GM21619 (cell line): Measurements from ENCODE around the gene ERAP2.
"Not testable (repeated sequence)": the region's sequence is repeated elsewhere in the genome, so short reads cannot be mapped to it uniquely, and the experiment has no call there.

ENCODE experiments used
- ATAC-seq: cut with Tn5 transposase; IDR thresholded peaks from one replicate; pipeline ENCODE4 v1.9.1; 2021; ENCODE audit not compliant: unreplicated experiment

The ERAP2 gene, protein sequence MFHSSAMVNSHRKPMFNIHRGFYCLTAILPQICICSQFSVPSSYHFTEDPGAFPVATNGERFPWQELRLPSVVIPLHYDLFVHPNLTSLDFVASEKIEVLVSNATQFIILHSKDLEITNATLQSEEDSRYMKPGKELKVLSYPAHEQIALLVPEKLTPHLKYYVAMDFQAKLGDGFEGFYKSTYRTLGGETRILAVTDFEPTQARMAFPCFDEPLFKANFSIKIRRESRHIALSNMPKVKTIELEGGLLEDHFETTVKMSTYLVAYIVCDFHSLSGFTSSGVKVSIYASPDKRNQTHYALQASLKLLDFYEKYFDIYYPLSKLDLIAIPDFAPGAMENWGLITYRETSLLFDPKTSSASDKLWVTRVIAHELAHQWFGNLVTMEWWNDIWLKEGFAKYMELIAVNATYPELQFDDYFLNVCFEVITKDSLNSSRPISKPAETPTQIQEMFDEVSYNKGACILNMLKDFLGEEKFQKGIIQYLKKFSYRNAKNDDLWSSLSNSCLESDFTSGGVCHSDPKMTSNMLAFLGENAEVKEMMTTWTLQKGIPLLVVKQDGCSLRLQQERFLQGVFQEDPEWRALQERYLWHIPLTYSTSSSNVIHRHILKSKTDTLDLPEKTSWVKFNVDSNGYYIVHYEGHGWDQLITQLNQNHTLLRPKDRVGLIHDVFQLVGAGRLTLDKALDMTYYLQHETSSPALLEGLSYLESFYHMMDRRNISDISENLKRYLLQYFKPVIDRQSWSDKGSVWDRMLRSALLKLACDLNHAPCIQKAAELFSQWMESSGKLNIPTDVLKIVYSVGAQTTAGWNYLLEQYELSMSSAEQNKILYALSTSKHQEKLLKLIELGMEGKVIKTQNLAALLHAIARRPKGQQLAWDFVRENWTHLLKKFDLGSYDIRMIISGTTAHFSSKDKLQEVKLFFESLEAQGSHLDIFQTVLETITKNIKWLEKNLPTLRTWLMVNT

DNA sequence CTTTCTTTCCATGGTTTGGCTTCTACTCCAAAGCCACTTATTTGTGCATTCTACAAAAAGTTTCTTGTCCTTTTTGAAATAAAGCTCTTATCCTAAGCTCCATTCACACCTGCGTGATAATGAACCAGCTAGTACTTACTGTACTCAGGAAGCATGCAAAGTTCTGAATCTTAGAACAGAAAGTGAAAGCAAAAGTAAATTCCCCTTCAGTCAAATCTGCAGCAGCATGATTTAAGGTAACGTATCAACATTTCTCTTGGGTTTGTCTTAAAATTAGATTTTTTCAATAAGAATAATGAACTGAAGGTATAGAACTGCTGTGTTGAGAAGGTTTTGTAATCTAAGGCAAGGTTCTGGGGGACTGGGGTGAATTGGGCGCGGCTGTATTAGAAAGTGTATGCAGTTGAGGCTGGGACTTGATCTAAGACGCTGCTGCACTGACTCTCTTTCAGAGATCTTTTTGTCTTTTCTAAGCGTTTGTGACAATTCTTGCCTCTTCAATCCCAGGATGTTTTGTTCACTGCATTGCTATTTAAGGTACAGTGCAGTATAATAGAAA lies at the start of gene ERAP2:
Gene ERAP2 (plus strand): TSS at position 209 of the 559 bp plus-strand sequence. CDS start 3,186 bp downstream, outside the sequence.
- peak; percentile 51 for ATAC-seq

DNA sequence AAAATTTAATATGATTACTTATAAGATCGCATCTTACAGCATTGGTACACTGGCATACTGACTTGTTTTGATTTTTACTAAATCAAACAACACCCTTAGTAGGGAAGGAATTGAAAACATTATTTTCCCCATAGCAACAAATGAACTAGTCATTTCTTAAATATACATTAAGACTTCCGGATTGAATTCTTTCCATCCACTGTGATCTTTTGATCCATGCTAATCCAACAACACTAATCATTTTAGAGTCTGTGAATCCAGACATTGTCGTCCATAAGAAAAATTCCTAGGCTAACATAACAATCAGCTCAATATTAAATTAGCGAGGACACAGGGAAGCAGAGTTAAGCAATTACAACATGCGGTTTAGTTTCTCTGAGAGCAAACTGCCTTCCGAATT lies 47.0 kb upstream of the ERAP2 start:
- no peak for ATAC-seq

DNA sequence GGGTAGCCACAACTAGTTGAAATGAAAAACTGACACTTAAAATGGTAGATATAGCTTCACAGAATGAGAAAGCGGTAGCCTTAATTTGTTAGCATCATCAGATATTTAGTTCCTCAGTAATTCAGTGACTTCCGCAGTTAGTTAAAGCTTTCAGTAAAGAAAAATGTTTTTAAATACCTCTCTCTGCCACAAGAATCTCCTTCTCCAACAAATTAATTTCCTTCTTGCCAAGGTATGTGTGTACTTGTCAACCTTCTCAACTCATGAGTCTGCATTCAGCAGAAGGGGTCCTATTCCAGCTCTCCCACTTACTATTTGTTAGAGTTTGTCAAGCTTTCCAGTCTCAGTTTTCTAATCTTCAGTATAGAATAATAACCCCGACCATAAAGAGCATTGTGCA lies 42.3 kb upstream of the ERAP2 start:
- ATAC-seq, result no peak

DNA sequence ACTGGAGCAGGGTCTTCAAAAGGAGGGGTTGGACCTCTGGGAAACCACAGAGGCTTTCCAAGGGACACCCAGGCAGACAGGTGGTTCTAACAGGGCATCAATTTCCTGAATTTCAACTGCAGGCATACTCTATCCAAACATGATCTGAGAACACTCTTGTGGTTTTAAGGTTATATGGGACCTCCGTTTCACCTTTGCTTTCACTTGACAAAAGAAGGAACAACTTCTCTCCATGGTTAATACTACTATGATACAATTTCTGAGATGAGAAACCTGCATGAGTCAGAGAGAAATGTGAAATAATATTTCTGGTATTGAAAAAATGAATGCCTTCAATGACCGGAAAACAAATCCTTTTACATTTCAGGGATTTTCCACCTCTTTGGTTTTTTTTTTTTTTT lies 40.5 kb upstream of the ERAP2 start:
- ATAC-seq, result no peak

DNA sequence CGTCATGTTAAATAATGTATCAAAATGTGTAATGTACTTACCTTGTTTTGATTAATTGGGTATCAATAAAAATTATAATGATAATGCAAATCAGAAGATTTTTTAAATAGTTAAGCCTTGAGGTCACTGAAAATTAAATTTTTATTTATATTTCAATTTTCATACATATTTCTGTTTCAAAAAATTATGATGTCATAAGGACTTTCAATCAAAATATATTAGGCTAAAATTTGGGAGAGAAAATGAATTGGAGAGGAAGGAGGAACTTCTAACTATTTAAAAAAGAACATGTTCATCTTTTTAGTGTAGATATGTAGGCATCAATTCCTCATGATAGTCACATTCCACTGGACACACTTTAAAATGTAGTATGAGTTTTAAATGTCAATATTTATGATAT lies 39.5 kb upstream of the ERAP2 start:
- ATAC-seq, result no peak

DNA sequence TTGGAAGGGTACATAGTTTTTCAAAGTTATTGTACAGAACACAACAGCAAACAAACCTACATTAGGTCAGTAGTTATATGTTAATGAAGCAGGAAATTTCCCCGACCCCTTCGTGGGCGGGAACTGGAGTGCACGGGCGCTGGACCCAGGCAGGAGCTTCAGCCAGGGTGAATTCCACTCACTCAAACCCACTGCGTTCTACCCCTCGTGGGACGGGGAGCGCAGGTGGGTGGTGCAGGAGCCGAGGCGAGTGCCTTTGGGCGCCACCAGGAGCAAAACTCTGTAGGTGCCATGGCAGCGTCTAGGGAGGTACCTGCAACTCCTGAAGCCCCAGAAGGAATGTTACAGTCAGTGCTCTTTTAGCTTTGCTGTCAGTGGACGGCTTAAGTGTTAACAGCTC lies 39.0 kb upstream of the ERAP2 start:
- ATAC-seq, result no peak

DNA sequence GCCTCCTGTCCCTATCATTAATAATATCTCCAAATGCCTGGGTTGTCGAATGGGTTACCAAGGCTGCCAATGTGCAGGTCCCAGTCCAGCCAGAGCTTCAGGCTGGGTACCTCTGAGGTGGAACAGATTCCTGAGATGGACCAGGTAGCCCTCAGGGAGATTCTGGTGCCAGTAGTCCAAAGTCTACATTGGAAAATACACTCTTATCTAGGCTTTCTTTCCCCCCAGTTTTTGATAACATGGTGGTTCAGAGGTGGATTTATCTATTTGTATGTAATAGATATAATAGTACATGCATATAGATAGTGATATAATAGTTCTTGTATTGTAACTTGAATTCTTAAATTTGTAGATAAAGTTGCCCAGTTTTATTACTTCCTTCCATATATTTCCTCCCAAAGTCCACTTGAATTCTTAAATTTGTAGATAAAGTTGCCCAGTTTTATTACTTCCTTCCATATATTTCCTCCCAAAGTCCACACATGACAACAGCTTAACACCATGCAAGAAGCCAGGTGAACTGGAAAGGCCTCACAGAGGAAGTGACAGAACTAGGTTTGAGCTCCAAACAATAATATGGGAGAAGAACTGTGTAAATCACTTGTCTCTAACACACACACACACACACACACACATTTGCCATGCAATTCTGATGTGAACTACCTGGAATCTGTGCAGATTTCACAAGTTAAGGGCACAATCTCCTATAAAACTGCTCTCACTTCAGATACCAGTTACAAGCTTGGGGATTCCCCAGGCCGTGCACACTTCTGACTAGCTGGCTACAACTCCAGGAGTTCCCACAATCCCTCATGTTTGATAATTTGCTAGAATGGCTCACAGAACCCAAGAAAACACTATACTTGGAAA lies 37.9 kb upstream of the ERAP2 start:
- no peak for ATAC-seq

DNA sequence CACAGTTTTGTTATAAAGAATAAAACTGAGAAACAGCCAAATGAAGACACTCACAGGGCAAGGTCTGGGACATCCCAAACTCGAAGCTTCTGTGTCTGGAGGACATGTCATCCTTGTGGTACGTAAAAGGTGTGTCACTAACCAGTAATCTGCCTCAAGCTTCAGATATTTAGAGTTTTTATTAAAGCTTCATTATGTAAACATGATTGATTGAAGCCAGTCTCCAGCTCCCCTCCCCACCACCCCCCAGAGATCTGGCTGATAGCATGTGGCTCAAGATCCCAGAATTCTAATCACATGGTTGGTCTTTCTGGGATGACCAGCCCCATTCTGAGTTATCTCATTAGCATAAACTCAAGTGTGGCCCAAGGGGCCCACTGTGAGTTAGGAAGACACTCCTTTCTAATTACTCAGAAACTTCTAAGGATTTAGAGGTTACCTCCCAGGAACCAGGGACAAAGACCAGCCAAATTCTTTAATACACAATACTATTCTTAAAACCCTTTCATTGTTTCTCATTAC lies 37.2 kb upstream of the ERAP2 start:
- ATAC-seq, result no peak

DNA sequence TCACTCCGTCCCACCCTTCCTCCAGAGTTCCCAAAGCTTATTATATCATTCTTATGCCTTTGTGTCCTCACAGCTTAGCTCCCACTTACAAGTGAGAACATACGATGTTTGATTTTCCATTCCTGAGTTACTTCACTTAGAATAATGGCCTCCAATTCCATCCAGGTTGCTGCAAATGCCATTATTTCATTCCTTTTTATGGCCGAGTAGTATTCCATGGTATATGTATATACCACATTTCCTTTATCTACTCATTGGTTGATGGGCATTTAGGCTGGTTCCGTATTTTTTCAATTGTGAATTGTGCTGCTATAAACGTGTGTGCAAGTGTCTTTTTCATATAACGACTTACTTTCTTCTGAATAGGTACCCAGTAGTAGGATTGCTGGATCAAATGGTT lies 34.4 kb upstream of the ERAP2 start:
- ATAC-seq, result not testable (repeated sequence)

DNA sequence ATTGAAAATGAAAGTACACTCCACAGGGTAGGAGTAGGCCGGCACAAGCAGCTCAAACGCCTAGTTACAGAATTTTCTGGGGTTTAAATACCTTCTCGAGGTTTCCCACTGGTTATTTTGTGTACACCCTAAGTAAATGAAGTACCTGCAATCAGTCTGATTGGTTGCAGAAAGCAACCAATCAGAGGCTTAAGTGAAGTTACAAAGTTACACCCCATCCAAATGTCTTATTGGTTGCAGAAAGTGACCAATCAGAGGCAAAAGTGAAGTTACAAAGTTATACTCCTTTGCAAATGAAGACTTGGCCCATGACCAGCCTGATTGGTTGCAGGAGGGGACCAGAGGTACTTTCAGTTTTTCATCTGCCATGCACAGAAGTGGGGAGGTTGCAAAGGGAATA lies 33.2 kb upstream of the ERAP2 start:
- ATAC-seq, result no peak

DNA sequence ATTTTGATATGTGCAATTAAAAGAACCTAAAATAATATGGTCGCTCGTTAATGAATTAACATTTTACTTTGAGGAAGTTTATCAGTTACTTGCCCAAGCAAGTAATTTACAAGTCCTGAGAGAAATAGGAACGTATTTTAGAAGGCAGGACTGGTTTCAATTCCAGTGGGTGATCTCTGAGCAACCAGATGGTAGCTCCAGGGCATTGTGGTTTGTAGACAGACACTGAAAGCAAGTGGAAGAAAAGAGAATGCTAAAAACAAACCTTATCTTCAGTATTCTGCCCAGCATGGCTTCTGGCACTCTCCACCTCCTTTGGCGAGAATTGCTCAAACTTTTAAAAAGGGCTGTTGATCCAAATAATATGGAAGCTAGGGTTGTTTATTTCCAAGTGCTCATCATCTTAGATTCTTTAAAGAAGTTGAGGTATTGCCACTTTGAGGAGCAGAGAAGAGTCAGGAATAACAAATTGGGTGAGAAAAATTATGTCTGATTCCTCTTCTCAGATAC lies 31.8 kb upstream of the ERAP2 start:
- no peak for ATAC-seq

DNA sequence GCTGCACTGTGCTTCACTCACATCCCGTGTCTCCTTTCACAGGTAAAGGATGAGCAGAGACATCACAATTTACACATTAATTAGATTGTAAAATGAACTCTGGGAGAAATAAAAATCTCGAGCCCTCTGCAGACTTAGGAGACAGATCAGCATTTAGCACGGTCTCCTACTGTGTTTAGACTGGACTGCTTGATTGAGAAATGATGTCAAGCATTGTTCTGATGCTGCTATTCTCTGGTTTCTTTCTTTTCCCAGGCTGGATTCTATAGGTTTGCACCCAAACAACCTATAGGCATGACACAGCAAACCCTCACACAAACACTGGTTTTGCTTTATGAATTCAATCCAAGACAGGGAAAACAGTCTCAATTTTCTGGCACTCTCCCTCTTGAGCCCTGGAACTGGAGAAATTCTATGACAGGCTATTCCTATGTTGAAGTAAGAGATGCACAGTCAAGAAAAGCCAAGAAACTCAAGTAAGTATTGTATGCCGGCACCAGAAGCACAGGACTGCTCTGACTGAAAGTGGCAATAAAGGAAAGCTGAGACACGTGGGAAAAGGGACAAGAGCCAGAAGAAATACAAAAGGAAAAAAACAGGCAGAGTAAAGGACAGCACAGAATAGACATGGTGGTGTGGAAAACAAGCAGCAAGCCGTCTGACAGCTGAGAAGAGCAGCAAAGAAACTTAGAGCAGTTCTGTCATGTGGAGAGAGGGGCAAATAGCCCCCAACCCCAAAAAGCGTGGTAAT lies 24.8 kb upstream of the ERAP2 start:
- no peak for ATAC-seq

DNA sequence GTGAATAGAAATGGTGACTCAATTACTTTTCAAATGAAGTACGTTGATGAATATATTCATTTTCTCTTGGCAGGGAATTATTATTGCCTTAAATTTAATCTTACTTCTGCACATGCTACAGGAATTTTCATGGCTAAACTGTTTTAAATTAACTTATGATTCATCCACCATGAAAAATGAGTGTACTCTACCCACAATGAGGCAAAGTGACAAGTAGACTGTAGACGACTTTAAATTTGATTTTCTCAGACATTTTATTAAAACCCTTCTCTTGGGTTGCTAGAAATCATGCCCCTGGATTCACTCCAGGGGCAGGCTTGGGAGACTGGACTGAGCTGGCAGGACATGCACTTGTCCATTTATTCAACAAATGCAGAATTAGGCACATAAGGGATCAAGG lies 23.5 kb upstream of the ERAP2 start:
- no peak for ATAC-seq

DNA sequence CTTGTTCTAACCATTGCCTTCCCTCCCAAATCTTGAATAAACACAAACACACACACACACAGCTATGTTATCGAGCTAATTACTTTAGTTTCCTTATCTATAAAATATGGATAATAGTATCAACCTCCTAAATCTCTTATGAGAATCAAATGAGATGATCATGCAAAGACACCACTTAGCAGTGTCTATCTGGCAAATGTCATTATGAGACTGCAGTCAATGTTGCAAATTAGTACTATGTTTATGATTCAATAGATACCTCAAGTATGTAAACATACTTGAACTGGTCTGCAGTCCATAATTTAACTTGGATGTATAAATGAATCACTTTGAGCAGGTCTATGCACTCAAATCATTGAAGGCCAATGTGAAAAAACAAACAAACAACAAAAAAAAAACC lies 22.2 kb upstream of the ERAP2 start:
- no peak for ATAC-seq

DNA sequence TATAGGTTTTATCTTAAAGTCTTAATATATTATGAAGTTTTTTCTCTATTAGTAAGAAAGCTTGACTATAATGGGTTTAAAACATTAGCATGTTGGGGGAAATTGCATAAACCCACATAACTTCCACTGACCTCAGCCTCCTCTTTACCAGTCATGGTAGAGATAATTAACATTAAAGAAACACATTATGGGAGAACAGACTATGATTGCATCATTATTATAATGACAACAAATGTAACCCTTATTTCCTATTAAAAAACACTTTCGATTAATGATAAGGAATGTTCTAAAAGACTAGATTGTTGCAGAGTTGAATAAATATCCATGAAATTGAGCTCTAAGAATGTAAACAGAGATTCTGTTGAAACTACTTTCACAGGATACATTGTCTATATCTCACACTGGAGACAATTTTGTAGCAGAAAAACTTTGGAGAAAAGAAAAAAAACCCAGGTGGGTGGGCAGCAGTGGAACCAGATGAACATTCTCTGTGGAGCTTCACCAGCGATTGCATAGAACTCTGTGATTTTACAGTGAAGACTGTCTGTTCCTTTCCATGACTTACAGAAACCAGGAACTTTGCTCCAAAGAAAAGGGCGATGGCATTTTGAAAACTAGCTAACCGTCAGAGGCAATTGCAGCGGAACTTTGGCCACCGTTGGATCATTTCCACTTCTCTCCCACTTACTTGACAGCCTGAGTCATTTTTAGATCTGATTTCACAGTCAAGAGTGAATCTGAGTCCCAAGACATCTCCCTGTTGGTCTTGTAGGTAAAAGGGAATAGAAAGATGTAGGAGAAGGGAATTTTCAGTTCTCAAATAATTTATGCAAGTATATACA lies 21.0 kb upstream of the ERAP2 start:
- ATAC-seq, result no peak

DNA sequence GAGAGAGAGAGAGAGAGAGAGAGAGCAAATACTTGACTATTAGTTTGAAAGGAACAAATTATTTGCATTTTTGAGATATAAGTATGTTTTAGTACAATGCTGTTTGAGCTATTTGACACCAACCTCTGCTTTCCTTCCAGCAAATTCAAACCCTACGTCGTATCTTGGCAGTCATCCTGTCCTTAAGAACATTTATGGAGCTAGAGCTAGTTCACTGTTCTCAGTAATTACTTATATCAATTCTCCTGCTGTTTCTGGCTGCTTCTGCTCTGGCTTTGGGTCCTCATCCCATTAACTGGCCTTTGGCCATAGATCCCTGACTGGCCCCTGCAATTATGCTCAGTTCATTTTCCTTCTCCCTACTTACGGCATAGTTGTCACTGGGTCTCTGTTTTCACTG lies 19.9 kb upstream of the ERAP2 start:
- no peak for ATAC-seq

DNA sequence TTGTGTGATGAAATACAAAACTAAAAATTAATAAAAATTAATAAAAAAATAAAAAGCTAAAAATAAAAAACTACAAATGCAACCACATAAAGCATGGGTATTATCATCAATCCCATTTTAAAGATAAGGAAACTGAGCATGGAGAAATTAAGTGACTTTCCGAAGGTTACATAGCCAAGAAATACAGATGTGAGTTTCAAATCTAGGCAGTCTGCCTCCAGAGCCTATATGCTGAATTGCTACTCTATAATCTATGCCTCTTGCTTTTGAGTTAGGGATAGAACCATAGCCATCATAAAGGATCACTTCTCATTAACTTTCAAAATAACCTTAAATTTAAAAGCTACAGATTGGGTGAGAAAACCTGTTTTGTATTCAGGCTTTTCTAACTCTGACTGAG lies 18.8 kb upstream of the ERAP2 start:
- ATAC-seq, result no peak

DNA sequence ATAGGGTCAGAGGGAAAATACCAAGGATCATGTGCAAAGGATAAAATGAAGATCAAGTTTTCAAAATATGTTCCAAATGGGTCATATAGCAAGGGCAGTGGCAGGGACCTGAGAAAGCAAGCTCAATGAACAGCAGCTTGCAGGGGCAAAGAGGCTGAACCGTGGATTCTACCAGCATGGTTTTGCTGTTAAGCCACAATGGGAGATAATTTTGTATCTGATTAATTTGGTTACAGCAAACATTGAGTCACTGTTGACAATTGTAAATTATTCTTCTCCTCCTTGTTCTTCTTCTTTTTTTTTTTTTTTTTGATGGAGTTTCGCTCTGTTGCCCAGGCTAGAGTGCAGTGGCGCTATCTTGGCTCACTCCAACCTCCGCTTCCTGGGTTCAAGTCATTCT lies 18.4 kb upstream of the ERAP2 start:
- ATAC-seq, result no peak

DNA sequence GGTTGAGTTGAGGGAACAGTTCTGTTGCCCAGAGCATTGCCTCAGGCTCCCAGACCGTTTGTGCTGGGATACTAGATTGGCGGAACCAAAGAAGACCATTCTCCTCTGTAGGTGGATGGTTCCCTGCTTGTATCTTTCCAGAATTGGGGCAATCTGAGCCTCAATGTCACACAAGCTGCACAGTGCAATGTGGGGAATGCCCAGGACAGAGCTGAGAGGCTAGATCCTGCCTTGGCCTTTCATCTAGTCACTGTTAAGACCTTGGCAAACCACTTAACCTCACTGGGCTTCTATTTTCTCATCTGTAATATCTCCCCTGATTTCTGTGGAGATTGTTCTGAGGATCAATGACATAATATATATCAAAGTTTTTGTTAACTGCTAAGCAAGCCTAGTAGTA lies 16.9 kb upstream of the ERAP2 start:
- ATAC-seq, result no peak
